Measurements from ENCODE around the gene SURF6.

Gene SURF6

GRCh38 chr9:133367221-133367620 lies 31.2 kb upstream of the SURF6 start:
- no peak for DNase-seq

GRCh38 chr9:133366435-133366834 lies 30.4 kb upstream of the SURF6 start:
- DNase-seq, result no peak

GRCh38 chr9:133362359-133363044 lies 26.5 kb upstream of the SURF6 start:
- no peak for DNase-seq

DNA sequence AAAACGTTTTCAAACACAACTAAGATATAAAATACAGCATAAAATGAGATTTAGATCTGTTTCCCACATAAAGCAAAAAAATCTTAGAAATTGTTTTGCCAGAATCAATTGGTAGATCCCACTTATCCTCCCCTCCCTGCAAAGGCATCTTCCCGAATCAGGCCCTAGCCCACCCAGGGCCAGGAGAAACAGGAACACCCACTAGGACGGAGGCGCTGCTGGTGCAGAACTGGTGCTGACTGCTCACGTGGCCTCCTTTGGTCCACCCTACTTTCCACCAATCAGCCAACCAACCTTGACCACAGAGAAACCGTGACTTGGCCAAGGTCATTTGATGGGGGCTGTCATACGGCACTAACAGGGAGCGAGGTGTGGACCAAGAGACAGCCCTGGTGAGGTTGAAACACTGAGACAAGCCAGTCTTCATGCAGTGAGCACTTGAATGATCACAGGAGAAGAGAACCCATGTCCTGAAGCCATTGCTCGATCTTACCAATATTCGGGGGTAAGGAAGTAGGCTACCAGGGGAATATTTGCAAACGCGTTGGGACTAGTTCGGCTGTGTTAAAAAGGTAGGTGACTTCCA lies 25.6 kb upstream of the SURF6 start:
- DNase-seq, result no peak

DNA sequence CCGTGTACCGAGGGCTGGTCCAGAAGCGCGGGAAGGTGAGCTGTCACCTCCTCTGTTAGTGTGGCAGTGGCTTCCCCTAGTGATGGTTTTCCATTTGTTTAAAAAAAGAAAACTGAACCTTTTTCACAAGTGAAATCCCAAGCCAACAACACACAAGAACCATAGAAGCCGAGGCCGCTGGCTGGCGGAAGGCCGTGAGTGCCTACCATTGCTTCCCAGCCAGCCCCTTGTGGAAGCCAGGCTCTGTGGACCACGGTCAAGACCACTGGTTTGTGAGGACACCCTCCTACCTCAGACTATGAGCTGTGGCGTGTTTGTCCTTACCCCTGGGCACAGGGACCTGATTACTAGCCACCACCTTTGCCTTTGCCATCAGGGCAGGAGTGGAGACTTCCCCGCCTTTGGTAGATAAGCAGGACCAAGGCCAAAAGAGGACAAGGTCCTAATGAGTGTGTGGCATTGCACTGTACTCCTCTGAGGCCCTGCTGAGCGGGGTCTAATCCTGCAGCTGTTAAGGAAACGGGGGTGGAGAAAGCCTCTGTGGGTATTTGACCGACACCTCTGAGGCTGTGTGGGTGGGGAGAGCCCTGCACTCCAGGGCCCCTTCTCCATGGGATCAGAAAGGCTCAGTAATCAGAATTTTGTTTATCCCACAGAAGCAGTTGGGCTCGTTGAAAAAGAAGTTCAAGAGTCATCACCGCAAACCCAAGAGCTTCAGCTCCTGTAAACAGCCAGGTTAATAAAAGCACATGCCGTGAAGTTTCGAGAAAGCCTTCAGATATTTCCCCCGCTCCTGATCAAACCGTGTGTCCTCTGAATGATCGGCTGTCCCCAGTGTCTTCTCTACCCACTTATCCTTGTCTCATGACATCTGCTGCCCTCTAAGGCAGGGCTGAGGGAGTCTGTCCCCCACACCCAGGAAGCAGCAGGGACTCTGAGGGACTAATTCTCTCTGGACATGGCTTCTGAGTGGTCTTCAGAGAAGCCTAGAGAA lies 24.7 kb upstream of the SURF6 start:
- DNase-seq, result no peak

GRCh38 chr9:133359399-133360175 lies 23.6 kb upstream of the SURF6 start:
- peak; percentile 51 for DNase-seq

DNA sequence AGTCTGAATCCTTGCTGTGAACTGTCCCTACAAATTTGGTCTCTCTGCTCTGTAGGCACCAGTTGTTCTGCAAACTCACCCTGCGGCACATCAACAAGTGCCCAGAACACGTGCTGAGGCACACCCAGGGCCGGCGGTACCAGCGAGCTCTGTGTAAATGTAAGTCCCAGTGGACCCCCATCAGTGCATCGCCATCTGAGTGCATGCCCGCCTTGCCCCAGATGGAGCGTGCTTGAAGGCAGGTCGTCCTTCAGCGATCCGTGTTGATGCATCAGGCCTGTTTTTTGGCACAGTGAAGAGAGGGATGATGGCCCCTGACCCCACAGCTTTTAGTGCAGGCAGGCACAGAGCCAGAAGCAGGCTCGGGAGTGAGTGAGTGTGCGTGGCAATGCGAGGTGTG lies 21.7 kb upstream of the SURF6 start:
- no peak for DNase-seq

DNA sequence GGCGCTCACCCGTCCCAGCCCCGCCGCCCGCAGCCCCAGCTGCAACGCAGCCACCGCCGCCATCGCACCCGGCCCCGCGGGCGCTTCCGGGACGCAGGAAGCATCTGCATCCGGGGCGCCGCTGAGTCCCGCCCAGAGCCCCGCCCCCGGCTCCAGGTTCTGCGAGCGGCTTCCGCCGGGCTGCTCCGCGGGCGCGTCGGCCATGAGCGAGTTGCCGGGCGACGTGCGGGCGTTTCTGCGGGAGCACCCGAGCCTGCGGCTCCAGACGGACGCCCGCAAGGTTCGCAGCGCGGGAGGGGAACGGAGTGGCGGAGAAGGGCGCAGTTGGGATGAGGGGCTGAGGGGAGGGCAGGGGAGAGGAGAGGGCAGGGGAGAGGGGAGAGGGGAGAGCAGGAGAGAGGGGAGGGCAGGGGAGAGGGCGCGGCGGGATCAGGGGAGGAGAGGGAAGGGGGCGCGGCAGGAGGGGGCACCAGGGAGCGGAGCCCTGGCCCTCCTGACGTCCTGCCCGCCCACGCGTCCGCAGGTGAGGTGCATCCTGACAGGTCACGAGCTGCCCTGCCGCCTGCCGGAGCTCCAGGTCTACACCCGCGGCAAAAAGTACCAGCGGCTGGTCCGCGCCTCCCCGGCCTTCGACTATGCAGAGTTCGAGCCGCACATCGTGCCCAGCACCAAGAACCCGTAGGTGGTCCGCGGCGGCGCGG lies 20.6 kb upstream of the SURF6 start, which contains the start of the genes SURF1 and SURF2:
SURF1 (minus strand) TSS at position 97 of the 701 bp plus-strand sequence; CDS start at position 63, 34 bp downstream.
SURF2 (plus strand) TSS at position 160 of the 701 bp plus-strand sequence; CDS start at position 203, 43 bp downstream.
- peak; percentile 36 for DNase-seq

GRCh38 chr9:133355881-133356357 lies 19.9 kb upstream of the SURF6 start:
- no peak for DNase-seq

- no peak for DNase-seq
Observed at GRCh38 chr9:133354766-133355165, 18.8 kb upstream of the SURF6 start.

- DNase-seq, result no peak
Observed at GRCh38 chr9:133353548-133353947, 17.6 kb upstream of the SURF6 start.

DNA sequence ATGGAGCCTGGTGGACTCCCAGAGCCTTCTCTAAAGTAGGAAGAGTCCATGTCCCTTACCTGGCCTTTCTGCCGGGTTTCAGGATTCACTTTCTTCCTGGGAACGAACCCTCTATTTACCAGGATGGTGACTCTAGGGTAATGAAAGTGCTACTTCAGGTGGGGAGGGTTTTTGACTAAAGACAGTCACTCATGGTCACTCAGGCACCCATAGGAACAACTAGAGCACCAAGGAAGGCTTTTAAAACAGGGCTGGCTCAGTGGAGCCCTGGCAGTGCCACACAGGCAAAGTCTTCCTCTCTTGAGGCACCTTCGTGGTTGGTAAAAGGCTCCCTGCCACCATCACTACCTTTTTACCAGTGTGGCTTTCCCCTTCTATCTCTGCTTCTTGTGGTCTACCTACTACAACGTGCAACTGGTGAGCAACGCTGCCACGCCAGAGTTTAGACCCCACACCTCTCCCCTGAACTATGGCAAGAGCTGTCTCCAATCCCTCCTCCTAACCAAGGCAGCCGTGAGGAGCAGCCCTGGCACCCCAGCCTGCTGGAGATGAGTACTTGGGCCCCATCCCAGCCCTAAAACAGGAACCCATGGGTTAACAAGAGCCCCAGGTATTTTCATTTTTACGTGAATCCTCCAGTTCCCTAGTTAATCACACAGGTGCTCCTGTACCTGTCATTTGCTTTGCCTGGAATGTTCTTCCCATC lies 16.8 kb upstream of the SURF6 start:
- no peak for DNase-seq

- DNase-seq, result peak; percentile 65
Observed at GRCh38 chr9:133351908-133352634, 16.1 kb upstream of the SURF6 start.

DNA sequence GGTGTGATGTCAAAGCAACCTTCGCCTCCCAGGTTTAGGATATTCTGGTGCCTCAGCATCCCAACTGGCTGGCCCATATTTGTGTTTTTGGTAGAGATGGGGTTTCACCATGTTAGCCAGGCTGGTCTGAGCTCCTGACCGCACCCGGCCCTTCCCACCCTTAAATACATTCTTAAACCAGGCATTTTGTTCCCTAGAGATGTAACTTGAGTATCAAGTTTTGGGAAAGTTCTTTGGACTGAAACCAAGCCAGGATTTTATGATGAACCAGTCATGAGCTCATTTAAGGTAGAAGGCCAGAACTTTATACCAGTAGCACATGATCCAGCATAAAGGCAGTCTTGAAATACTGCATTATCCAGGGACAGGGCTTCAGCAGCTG lies 15.5 kb upstream of the SURF6 start:
- no peak for DNase-seq

DNA sequence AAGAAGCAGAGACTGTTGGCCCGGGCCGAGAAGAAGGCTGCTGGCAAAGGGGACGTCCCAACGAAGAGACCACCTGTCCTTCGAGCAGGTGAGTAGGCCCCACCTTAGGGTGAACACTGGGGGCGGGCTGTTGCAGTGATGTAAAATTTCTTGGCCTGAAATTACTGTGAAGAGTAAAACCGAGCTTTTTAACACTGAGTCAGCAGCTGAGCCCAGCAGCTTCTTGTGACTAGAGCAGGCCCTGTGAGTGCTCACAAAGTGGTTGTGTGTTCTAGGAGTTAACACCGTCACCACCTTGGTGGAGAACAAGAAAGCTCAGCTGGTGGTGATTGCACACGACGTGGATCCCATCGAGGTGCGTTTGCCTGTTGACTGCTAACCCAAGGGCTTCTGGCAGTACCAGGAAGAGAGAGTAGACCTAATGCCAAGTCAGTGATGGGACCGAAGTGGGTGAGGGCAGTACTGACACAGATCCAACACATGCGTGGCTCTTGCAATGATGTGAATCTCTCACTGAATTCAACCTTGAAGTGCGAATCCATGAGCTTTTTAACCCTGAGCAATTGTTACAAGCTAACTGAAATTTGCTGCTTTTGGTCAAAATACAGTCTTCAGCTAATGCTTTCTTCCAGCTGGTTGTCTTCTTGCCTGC lies 14.1 kb upstream of the SURF6 start:
- no peak for DNase-seq

GRCh38 chr9:133348718-133349573 lies 13.0 kb upstream of the SURF6 start:
- DNase-seq, result no peak

DNA sequence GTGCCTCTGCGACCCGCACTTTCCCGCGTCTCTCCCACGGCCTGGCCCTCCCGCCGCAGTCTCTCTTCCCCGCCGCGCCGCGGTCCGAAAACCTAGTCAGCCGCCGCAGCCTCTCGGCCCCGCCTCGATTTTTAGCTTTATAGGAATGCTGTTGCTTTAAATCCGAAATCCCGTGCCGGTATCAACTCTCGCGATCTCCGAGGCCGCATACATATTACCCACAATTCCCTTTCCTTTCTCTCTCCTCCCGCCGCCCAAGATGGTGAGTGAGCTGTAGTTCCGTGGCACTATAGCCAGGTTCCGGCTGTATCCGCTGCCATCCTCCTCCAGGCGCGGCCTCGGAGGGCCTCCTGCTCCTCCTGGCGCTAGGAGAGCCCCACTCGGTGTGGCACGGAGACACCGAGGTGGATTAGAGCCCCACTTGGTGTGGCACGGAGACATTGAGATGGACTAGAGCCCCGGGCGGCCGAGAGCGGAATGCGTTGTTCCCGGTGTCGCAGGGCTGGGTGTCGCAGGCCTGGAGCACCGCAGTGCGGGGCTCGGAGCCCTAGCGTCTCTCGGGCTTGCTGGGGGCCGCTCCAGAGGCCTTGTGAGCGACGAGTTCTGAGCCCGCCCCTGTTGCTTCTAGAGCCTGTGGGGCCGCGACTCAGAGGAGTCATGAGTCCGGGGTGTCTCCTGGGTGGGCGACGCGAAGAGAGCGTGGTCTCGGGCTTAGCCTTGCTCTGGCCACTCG lies 12.2 kb upstream of the SURF6 start, which contains the start of the genes MED22 and RPL7A:
MED22 (minus strand) TSS at position 147 of the 733 bp plus-strand sequence. CDS start 1,469 bp downstream, outside the sequence.
RPL7A (plus strand) TSS at position 234 of the 733 bp plus-strand sequence; CDS start at position 260, 26 bp downstream.
- DNase-seq, result peak; percentile 89

- no peak for DNase-seq
Observed at GRCh38 chr9:133347515-133347984, 11.6 kb upstream of the SURF6 start.

Data from DMS 273 treated with DMSO at 0.1 percent for 48 hours (cell line).